ENCODE results near the gene FOXA2. TPM values are rescaled to one million over a fixed set of nuclear protein-coding genes. Genes with fewer than 3 reads are reported as not detected.

Gene FOXA2
- total and polyA plus RNA-seq, 2 of the 13 experiments (the other 11 are each of a cell fraction or from before 2014, with no cell fraction given), result 8.8 to 12.2 TPM

DNA sequence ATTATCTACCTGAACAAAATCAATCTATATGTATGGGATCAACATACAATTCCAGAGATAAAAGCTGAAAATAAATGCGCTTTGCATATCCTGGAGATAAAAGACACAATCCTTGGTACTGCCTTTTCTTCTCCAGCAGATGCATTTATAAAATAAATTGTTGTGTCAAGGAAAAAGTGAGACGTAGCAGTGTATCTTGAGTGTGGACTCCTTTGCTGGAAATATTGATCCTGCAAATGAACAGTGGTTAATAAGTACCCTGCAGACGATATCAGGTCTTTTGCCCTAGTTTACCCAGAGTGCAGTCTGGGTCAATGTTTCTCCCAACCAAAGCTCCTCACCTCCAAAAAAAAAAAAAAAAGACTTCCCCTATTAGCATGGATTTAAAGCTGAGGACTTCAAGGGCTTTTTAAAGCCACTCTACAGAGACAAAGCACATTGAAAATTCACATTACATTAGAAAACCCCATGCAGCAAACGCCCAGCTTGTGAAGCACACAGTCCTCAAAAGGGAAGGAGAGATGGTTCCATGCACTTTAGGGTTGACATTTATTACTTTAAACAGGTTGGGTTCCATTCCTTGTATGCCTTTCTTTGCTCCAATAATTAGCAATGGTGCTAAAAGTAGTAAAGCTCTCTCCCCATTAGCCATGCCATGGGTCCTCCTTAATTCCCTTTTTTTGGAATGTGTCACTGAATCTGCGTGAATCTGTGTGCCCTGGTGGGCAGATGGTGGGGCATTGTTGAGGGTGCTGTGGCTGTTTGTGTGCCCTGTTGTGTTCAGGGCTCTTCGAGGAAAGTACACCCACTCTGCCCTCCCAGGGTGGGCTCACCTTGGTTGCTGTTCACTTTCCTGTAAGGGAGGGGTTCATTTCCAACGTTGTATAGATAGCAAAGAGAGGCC lies 21.1 kb downstream of the FOXA2 start (continued):
- TF ChIP-seq MIXL1 (CRISPR knock-in tag; IDR thresholded peaks at IDR 0.05), result peak; percentile 75; the same call in 1 of the 2 replicates
- peak; percentile 34; the same call in 1 of the 2 replicates for TF ChIP-seq HOMEZ (CRISPR knock-in tag; IDR thresholded peaks at IDR 0.05; ENCODE audit: low read depth)
- no peak for TF ChIP-seq ARID2 (CRISPR knock-in tag; IDR thresholded peaks at IDR 0.05; ENCODE audit: borderline replicate concordance)
- TF ChIP-seq, protein P1, sequence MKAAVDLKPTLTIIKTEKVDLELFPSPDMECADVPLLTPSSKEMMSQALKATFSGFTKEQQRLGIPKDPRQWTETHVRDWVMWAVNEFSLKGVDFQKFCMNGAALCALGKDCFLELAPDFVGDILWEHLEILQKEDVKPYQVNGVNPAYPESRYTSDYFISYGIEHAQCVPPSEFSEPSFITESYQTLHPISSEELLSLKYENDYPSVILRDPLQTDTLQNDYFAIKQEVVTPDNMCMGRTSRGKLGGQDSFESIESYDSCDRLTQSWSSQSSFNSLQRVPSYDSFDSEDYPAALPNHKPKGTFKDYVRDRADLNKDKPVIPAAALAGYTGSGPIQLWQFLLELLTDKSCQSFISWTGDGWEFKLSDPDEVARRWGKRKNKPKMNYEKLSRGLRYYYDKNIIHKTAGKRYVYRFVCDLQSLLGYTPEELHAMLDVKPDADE (CRISPR knock-in tag; IDR thresholded peaks at IDR 0.05), result 0 out of 2 replicates have a peak, but pooled peaks have one; percentile 67
- TF ChIP-seq ZBTB8A (CRISPR knock-in tag; IDR thresholded peaks at IDR 0.05; ENCODE audit: borderline replicate concordance, low read depth), result no peak
- 0 out of 2 replicates have a peak, but pooled peaks have one; percentile 20 for TF ChIP-seq ZNF570 (CRISPR knock-in tag; IDR thresholded peaks at IDR 0.05; ENCODE audit: borderline replicate concordance)
- TF ChIP-seq, protein P2, sequence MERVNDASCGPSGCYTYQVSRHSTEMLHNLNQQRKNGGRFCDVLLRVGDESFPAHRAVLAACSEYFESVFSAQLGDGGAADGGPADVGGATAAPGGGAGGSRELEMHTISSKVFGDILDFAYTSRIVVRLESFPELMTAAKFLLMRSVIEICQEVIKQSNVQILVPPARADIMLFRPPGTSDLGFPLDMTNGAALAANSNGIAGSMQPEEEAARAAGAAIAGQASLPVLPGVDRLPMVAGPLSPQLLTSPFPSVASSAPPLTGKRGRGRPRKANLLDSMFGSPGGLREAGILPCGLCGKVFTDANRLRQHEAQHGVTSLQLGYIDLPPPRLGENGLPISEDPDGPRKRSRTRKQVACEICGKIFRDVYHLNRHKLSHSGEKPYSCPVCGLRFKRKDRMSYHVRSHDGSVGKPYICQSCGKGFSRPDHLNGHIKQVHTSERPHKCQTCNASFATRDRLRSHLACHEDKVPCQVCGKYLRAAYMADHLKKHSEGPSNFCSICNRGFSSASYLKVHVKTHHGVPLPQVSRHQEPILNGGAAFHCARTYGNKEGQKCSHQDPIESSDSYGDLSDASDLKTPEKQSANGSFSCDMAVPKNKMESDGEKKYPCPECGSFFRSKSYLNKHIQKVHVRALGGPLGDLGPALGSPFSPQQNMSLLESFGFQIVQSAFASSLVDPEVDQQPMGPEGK (CRISPR knock-in tag; IDR thresholded peaks at IDR 0.05), result 0 out of 2 replicates have a peak, but pooled peaks have one; percentile 6
- TF ChIP-seq BCL6 (CRISPR knock-in tag; IDR thresholded peaks at IDR 0.05), result peak; percentile 35; the same call in 1 of the 2 replicates
- peak; percentile 75; the same call in 1 of the 2 replicates for TF ChIP-seq ZNF367 (CRISPR knock-in tag; IDR thresholded peaks at IDR 0.05; ENCODE audit: borderline replicate concordance)
